OCI-LY3 (cell line): ENCODE results near the gene CYP4F2.
"Not testable (repeated sequence)": the region's sequence is repeated elsewhere in the genome, so short reads cannot be mapped to it uniquely, and the experiment has no call there.

Experiments
- H2AFZ ChIP-seq: fragments of 200-600, 300-600 bp; shearing (Covaris generic); 2 replicates; pipeline ENCODE4 v1.6.0; 2014; ENCODE audit warnings: antibody characterized with exemption, low read depth, low read length
- H3K27ac ChIP-seq: fragments of 200-600, 300-600 bp; sonication (generic); 2 replicates; pipeline ENCODE4 v1.5.1; 2014; ENCODE audit warnings: mild to moderate bottlenecking, low read length, moderate library complexity, mixed read lengths
- H3K27me3 ChIP-seq: fragments of 200-600, 300-600 bp; sonication (generic); 2 replicates; pipeline ENCODE4 v1.6.1; 2014; ENCODE audit warnings: low read depth, low read length, mixed read lengths
- H3K36me3 ChIP-seq: fragments of 200-600, 300-600 bp; sonication (generic); replicated peaks from 2 replicates; pipeline ENCODE3; 2014; ENCODE audit warnings: low read depth, low read length, mixed read lengths
- H3K4me1 ChIP-seq: fragments of 300-600, 200-600 bp; sonication (generic); 2 replicates; pipeline ENCODE4 v1.6.1; 2014; ENCODE audit warnings: low read length, mixed read lengths
- H3K4me2 ChIP-seq: fragments of 200-600, 300-600 bp; sonication (generic); 2 replicates; pipeline ENCODE4 v1.6.1; 2014; ENCODE audit warnings: low read length, mixed read lengths
- H3K4me3 ChIP-seq: fragments of 300-600, 200-600 bp; sonication (generic); 2 replicates; pipeline ENCODE4 v1.5.1; 2014; ENCODE audit warnings: antibody characterized with exemption, mild to moderate bottlenecking, low read length, moderate library complexity
- H3K79me2 ChIP-seq: fragments of 300-600, 200-600 bp; shearing (Covaris generic); 2 replicates; pipeline ENCODE4 v1.6.1; 2014; ENCODE audit warnings: mild to moderate bottlenecking, low read length, mixed read lengths
- H3K9ac ChIP-seq: fragments of 300-600, 200-600 bp; shearing (Covaris generic); 2 replicates; pipeline ENCODE4 v1.6.0; 2014; ENCODE audit warnings: mild to moderate bottlenecking, low read length, moderate library complexity
- H3K9me3 ChIP-seq: fragments of 200-600, 300-600 bp; shearing (Covaris generic); 2 replicates; pipeline ENCODE4 v1.6.1; 2014; ENCODE audit warnings: low read length, mixed read lengths; ENCODE audit not compliant: insufficient read depth
- H4K20me1 ChIP-seq: fragments of 200-600, 300-600 bp; sonication (generic); 2 replicates; pipeline ENCODE4 v1.6.1; 2016; ENCODE audit warnings: low read length, mixed read lengths; ENCODE audit not compliant: insufficient read depth
- EZH2phosphoT487 ChIP-seq: fragments of 200-600 bp; shearing (Covaris generic); IDR thresholded peaks from 2 replicates; pipeline ENCODE4 v1.6.1; 2018; ENCODE audit warnings: antibody characterized with exemption, mixed run types, low read depth
- TF ChIP-seq, protein P1 (sequence below): fragments of 200-600, 300-600 bp; sonication (generic); IDR thresholded peaks from 2 replicates; pipeline ENCODE4 v1.5.1; 2014; ENCODE audit warnings: antibody characterized with exemption, low read length, low read depth

Gene CYP4F2

DNA sequence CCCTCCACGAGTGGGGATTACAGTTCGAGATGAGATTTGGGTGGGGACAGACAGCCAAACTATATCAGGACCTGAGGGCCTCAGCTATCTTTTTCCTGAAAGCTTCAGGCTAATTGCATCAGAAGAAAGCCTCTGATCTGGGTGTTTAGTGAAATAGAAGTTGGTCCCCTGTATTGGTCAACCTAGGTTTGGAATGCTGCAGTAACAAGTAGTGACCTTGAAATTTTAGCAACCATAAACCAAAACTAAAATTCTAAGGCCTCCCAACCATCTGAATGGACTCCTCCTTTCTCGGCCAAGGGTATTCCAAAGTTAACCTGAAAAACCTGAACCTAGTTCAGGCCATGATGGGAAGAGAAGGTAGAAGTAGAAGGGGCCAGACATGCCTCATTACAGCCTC, 47.5 kb downstream of the CYP4F2 start:
- Histone ChIP-seq H3K36me3 (no peaks in the 10 kb centered on the region), H3K27me3 (peaks cover 13% of the 10 kb centered on the region), H3K9me3 (no peaks in the 10 kb centered on the region), H3K4me1 (no peaks in the 10 kb centered on the region), H3K4me3 (no peak overlapping the region), H3K79me2 (no peaks in the 10 kb centered on the region), H2AFZ (no peak overlapping the region), H3K27ac (no peak overlapping the region), H3K4me2 (no peak overlapping the region), H4K20me1 (no peaks in the 10 kb centered on the region), H3K9ac (no peak overlapping the region)
- TF ChIP-seq, protein P1, sequence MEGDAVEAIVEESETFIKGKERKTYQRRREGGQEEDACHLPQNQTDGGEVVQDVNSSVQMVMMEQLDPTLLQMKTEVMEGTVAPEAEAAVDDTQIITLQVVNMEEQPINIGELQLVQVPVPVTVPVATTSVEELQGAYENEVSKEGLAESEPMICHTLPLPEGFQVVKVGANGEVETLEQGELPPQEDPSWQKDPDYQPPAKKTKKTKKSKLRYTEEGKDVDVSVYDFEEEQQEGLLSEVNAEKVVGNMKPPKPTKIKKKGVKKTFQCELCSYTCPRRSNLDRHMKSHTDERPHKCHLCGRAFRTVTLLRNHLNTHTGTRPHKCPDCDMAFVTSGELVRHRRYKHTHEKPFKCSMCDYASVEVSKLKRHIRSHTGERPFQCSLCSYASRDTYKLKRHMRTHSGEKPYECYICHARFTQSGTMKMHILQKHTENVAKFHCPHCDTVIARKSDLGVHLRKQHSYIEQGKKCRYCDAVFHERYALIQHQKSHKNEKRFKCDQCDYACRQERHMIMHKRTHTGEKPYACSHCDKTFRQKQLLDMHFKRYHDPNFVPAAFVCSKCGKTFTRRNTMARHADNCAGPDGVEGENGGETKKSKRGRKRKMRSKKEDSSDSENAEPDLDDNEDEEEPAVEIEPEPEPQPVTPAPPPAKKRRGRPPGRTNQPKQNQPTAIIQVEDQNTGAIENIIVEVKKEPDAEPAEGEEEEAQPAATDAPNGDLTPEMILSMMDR: no peak
- no peak for TF ChIP-seq EZH2phosphoT487

DNA sequence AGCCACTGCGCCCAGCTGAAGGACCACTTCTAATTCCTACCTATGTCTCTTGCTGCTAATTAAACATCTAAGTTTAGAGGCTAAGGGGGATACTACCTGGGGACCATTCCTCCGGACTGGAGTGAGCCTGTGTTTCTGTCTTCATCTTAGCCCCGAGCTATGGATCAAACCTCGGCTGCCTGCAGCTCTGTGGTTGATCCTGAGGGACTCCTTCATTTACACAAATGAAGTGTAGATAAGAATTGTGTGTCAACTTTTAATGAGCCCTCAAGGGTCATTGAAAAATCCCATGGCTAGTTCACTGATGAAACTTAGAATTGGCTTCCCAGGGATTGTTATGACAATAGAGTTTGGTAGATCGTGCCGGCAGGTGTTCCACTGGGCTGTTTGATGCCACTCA, 51.0 kb downstream of the CYP4F2 start:
- H3K4me1 ChIP-seq: no peaks in the 10 kb centered on the region

DNA sequence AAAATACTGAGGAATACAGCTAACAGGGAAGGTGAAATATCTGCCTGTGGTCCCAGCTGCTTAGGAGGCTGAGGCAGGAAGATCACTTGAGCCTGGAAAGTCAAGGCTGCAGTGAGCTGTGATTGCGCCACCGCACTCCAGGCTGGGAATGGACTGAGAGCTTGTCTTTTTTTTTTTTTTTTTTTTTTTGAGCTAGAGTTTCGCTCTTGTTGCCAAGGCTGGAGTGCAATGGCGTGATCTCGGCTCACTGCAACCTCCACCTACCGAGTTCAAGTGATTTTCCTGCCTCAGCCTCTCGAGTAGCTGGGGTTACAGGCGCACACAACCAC, 54.0 kb downstream of the CYP4F2 start:
- H3K4me1 ChIP-seq, H3K4me3 ChIP-seq, H3K9ac ChIP-seq, H3K27ac ChIP-seq, H3K79me2 ChIP-seq, H3K4me2 ChIP-seq, H3K36me3 ChIP-seq, H2AFZ ChIP-seq, H3K9me3 ChIP-seq, H4K20me1 ChIP-seq: not testable (repeated sequence)
- H3K27me3 ChIP-seq: peaks cover 18% of the 10 kb centered on the region

More for the DNA sequence above, 51.0 kb downstream of the CYP4F2 start:
- Histone ChIP-seq H2AFZ (no peak overlapping the region), H3K27ac (no peak overlapping the region), H3K4me3 (no peak overlapping the region), H4K20me1 (no peaks in the 10 kb centered on the region), H3K27me3 (peaks cover 18% of the 10 kb centered on the region), H3K4me2 (no peak overlapping the region), H3K36me3 (no peaks in the 10 kb centered on the region), H3K79me2 (no peaks in the 10 kb centered on the region), H3K9ac (no peak overlapping the region), H3K9me3 (no peaks in the 10 kb centered on the region)
- TF ChIP-seq, protein P1: no peak
- TF ChIP-seq EZH2phosphoT487: no peak

DNA sequence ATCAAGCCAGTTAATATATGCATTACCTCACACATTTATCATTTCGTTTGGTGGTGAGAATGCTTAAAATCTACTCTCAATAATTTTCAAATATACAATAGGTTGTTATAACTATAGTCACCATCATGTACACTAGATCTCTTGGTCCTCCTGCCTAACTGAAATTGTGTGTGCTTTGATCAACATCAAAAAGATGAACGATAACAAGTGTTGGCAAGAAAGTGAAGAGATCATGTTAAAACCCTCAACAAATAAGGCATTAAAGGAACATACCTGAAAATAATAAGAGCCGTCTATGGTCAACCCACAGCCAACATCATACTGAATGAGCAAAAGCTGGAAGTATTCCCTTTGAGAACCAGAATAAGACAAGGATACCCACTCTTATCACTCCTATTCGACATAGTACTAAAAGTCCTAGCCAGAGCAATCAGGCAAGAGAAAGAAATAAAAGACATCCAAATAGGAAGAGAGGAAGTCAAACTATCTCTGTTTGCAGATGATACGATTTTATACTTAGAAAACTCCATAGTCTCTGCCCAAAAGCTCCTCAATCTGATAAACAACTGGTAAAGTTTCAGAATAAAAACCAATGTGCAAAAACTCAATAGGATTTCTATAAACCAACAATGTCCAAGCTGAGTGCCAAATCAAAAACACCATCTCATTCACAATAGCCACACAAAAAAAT, 54.5 kb downstream of the CYP4F2 start:
- no peak overlapping the region for H3K27ac ChIP-seq
- no peak overlapping the region for H2AFZ ChIP-seq
- H3K27me3 ChIP-seq: peaks cover 18% of the 10 kb centered on the region
- no peak overlapping the region for H3K9ac ChIP-seq
- no peaks in the 10 kb centered on the region for H3K79me2 ChIP-seq
- H3K4me2 ChIP-seq: no peak overlapping the region
- H3K4me1 ChIP-seq: no peaks in the 10 kb centered on the region
- H3K9me3 ChIP-seq: no peaks in the 10 kb centered on the region
- TF ChIP-seq, protein P1: no peak
- TF ChIP-seq EZH2phosphoT487: no peak
- H3K36me3 ChIP-seq: no peaks in the 10 kb centered on the region
- no peak overlapping the region for H3K4me3 ChIP-seq
- no peaks in the 10 kb centered on the region for H4K20me1 ChIP-seq
